Endodermal cell (in vitro differentiated cells): ENCODE measurements around the gene NFIC. TPM values are rescaled to one million over a fixed set of nuclear protein-coding genes. Genes with fewer than 3 reads are reported as not detected.

Source experiments
- DNase-seq: peaks from one replicate; pipeline ENCODE4 v3.0.0-alpha.2; 2017
- H3K27ac ChIP-seq: 2 replicates; pipeline ENCODE4 v1.5.1; 2013; ENCODE audit warnings: mild to moderate bottlenecking, low read depth, low read length, moderate library complexity
- H3K27me3 ChIP-seq: 2 replicates; pipeline ENCODE4 v1.6.1; 2013; ENCODE audit warnings: mild to moderate bottlenecking, low read length, moderate library complexity; ENCODE audit not compliant: insufficient read depth, control insufficient read depth, poor library complexity, severe bottlenecking
- H3K36me3 ChIP-seq: 2 replicates; pipeline ENCODE4 v1.7.0; 2013; ENCODE audit warnings: mild to moderate bottlenecking, low read length, moderate library complexity; ENCODE audit not compliant: control insufficient read depth, insufficient read depth
- H3K4me1 ChIP-seq: one replicate; pipeline ENCODE4 v1.7.0; 2013; ENCODE audit warnings: low read length; ENCODE audit not compliant: control insufficient read depth, insufficient read depth
- H3K4me3 ChIP-seq: 2 replicates; pipeline ENCODE4 v1.5.1; 2013; ENCODE audit warnings: mild to moderate bottlenecking, low read length, moderate library complexity
- H3K9ac ChIP-seq: 2 replicates; pipeline ENCODE4 v1.6.1; 2013; ENCODE audit warnings: mild to moderate bottlenecking, low read length, moderate library complexity; ENCODE audit not compliant: poor library complexity, severe bottlenecking; ENCODE audit errors: extremely low read depth
- H3K9me3 ChIP-seq: 2 replicates; pipeline ENCODE4 v1.6.1; 2013; ENCODE audit warnings: mild to moderate bottlenecking, low read length, moderate library complexity; ENCODE audit not compliant: control insufficient read depth
- H3K27ac Mint-ChIP-seq: 2 replicates; pipeline ENCODE4 v1.8.0; 2020; ENCODE audit warnings: mixed read lengths
- H3K27me3 Mint-ChIP-seq: 2 replicates; pipeline ENCODE4 v1.8.0; 2021; ENCODE audit warnings: mild to moderate bottlenecking, mixed read lengths; ENCODE audit not compliant: insufficient read depth
- H3K36me3 Mint-ChIP-seq: 2 replicates; pipeline ENCODE4 v1.8.0; 2020; ENCODE audit warnings: low read depth, mixed read lengths
- H3K4me1 Mint-ChIP-seq: 2 replicates; pipeline ENCODE4 v1.8.0; 2020; ENCODE audit warnings: mixed read lengths
- H3K4me3 Mint-ChIP-seq: 2 replicates; pipeline ENCODE4 v1.8.0; 2020; ENCODE audit warnings: mild to moderate bottlenecking, moderate library complexity, mixed read lengths
- H3K9me3 Mint-ChIP-seq: 2 replicates; pipeline ENCODE4 v1.8.0; 2020; ENCODE audit warnings: mild to moderate bottlenecking, mixed read lengths
- WGBS, 2 experiments: methylation state at CpG; one replicate each; pipeline versions ENCODE4 v1.1.5 to v1.1.7; 2013; ENCODE audit warnings: missing lambda C conversion rate in 2 of 2, mixed read lengths in 1 of 2; ENCODE audit not compliant: insufficient coverage in 1 of 2, insufficient read length in 1 of 2; 5-methylcytosine and 5-hydroxymethylcytosine counted together
- total RNA-seq, 2 donors: library from RNA; stranded (reverse); fragmentation: NEBNext Ultra II Directional in 1 of 2; extraction: Animal tissue kit (Norgen Biotek cat#: 25700) in 1 of 2; gene quantifications; 2 replicates in 1 of 2; 3 replicates in 1 of 2; pipeline ENCODE4 v1.2.1, GENCODE V29; 2021
- TF ChIP-seq, protein P1 (sequence below): fragments of 200-600 bp; sonication (generic); conservative IDR thresholded peaks from 2 replicates; pipeline ENCODE4 v1.5.0; 2021; ENCODE audit warnings: antibody characterized with exemption, mild to moderate bottlenecking

Gene NFIC
- total RNA-seq, 2 donors from 2014 or later, result 5.2 to 6.6 TPM

DNA sequence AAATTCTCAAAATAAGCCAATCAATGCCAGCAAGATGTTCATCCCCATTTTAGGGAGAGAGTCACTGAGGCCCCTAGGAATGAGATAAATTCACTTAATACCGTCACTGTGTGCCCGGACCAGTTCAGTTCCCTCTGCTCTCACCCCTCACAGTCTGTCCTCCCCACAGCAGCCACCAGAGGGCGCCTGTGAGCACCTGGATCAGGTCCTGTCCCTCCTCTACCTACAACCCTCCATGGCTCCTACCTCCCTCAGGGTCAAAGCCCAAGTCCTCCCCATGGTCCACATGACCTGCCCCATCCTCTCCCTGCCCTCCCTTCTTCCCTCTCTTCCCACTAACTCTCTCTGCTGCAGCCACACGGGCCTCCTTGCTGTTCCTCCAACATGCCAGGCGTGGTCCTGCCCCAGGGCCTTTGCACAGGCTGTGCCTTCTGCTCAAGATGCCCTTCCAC is 42.0 kb upstream of the NFIC start:
- H3K4me3 Mint-ChIP-seq, result no peak overlapping the region
- H3K27ac Mint-ChIP-seq, result no peak overlapping the region
- Histone ChIP-seq H3K4me1 (no peaks in the 10 kb centered on the region), H3K27me3 (peaks cover 14% of the 10 kb centered on the region), H3K36me3 (no peaks in the 10 kb centered on the region), H3K9me3 (no peaks in the 10 kb centered on the region), H3K27ac (no peak overlapping the region), H3K4me3 (no peak overlapping the region), H3K9ac (no peak overlapping the region)
- peak; percentile 89 for DNase-seq
- no peaks in the 10 kb centered on the region for H3K36me3 Mint-ChIP-seq
- peaks cover 23% of the 10 kb centered on the region for H3K27me3 Mint-ChIP-seq
- WGBS, 2 experiments, result 14 to 48% methylated on average over 1 to 5 of the region's 5 CpGs
- TF ChIP-seq, protein P1, sequence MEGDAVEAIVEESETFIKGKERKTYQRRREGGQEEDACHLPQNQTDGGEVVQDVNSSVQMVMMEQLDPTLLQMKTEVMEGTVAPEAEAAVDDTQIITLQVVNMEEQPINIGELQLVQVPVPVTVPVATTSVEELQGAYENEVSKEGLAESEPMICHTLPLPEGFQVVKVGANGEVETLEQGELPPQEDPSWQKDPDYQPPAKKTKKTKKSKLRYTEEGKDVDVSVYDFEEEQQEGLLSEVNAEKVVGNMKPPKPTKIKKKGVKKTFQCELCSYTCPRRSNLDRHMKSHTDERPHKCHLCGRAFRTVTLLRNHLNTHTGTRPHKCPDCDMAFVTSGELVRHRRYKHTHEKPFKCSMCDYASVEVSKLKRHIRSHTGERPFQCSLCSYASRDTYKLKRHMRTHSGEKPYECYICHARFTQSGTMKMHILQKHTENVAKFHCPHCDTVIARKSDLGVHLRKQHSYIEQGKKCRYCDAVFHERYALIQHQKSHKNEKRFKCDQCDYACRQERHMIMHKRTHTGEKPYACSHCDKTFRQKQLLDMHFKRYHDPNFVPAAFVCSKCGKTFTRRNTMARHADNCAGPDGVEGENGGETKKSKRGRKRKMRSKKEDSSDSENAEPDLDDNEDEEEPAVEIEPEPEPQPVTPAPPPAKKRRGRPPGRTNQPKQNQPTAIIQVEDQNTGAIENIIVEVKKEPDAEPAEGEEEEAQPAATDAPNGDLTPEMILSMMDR, result peak; percentile 80
- no peaks in the 10 kb centered on the region for H3K9me3 Mint-ChIP-seq
- H3K4me1 Mint-ChIP-seq, result no peaks in the 10 kb centered on the region

GRCh38 chr19:3325451-3325850 is 40.9 kb upstream of the NFIC start:
- Histone ChIP-seq H3K4me3 (no peak overlapping the region), H3K4me1 (no peaks in the 10 kb centered on the region), H3K27me3 (peaks cover 13% of the 10 kb centered on the region), H3K9me3 (no peaks in the 10 kb centered on the region), H3K27ac (no peak overlapping the region), H3K9ac (no peak overlapping the region), H3K36me3 (no peaks in the 10 kb centered on the region)
- Mint-ChIP-seq H3K27ac (no peak overlapping the region), H3K36me3 (no peaks in the 10 kb centered on the region), H3K9me3 (no peaks in the 10 kb centered on the region), H3K4me3 (no peak overlapping the region), H3K4me1 (no peaks in the 10 kb centered on the region), H3K27me3 (peaks cover 30% of the 10 kb centered on the region)
- no peak for DNase-seq
- WGBS, 2 experiments, result 78 to 92% methylated on average over 1 of the region's 1 CpG
- TF ChIP-seq, protein P1, result no peak

DNA sequence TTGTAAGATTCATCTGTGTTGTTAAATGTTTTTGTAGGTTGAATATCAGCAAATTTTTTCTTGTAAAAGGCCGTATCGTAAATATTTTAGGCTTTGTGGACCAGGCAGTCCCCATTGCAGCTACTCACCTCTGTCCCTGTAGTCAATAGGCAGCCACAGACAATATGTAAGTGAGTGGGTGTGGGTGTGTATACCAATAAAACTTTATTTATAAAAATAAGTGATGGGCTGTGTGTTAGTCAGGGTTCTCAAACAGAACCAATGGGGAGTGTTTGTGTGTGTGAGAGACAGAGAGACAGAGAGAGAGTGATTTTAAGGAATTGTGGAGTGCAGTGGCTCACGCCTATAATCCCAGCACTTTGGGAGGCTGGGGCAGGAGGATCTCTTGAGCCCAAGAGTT is 37.6 kb upstream of the NFIC start:
- no peak overlapping the region for H3K4me3 Mint-ChIP-seq
- TF ChIP-seq, protein P1, result no peak
- WGBS, 2 experiments, result 82 to 100% methylated on average over 1 to 3 of the region's 3 CpGs
- H3K27ac ChIP-seq, result no peak overlapping the region
- H3K27me3 Mint-ChIP-seq, result peaks cover 45% of the 10 kb centered on the region
- H3K36me3 ChIP-seq, result no peaks in the 10 kb centered on the region
- H3K4me1 Mint-ChIP-seq, result no peaks in the 10 kb centered on the region
- no peak overlapping the region for H3K27ac Mint-ChIP-seq
- H3K4me3 ChIP-seq, result no peak overlapping the region
- no peaks in the 10 kb centered on the region for H3K4me1 ChIP-seq
- H3K9me3 ChIP-seq, result no peaks in the 10 kb centered on the region
- DNase-seq, result no peak
- H3K9me3 Mint-ChIP-seq, result no peaks in the 10 kb centered on the region
- H3K9ac ChIP-seq, result no peak overlapping the region
- H3K27me3 ChIP-seq, result peaks cover 15% of the 10 kb centered on the region
- no peaks in the 10 kb centered on the region for H3K36me3 Mint-ChIP-seq
